Ishikawa (cell line): ENCODE data around the gene MMP24.

ENCODE experiments used
- CEBPB ChIP-seq: IDR thresholded peaks from 2 replicates; pipeline ENCODE4 v1.6.1; 2012
- CREB1 ChIP-seq: IDR thresholded peaks from 2 replicates; pipeline ENCODE4 v1.6.1; 2012; ENCODE audit warnings: low read depth
- EGR1 ChIP-seq: IDR thresholded peaks from 2 replicates; pipeline ENCODE4 v1.6.1; 2012
- EP300 ChIP-seq: IDR thresholded peaks from 2 replicates; pipeline ENCODE4 v1.6.1; 2012; ENCODE audit warnings: borderline replicate concordance
- FOXM1 ChIP-seq: IDR thresholded peaks from 2 replicates; pipeline ENCODE4 v1.6.1; 2012; ENCODE audit warnings: low read depth, borderline replicate concordance
- MAX ChIP-seq: IDR thresholded peaks from 2 replicates; pipeline ENCODE4 v1.6.1; 2012
- RAD21 ChIP-seq: IDR thresholded peaks from 2 replicates; pipeline ENCODE4 v1.6.1; 2012; ENCODE audit warnings: low read depth
- REST ChIP-seq: IDR thresholded peaks from 2 replicates; pipeline ENCODE4 v1.6.1; 2012; ENCODE audit warnings: low read depth, mild to moderate bottlenecking
- TAF1 ChIP-seq: IDR thresholded peaks from 2 replicates; pipeline ENCODE4 v1.6.1; 2012; ENCODE audit warnings: low read depth, mild to moderate bottlenecking
- TCF12 ChIP-seq: IDR thresholded peaks from 2 replicates; pipeline ENCODE4 v1.6.1; 2012; ENCODE audit warnings: low read depth
- TEAD4 ChIP-seq: IDR thresholded peaks from 2 replicates; pipeline ENCODE4 v1.6.1; 2012

GRCh38 chr20:35271073-35271882, 44.8 kb downstream of the MMP24 start:
- TF ChIP-seq RAD21 (no peak), MAX (no peak), CREB1 (no peak), CEBPB (no peak), EP300 (no peak), TCF12 (no peak), TAF1 (no peak), FOXM1 (no peak), TEAD4 (no peak), REST (no peak), EGR1 (no peak)
